NCI-H446 treated with DMSO at 0.1 percent for 48 hours (cell line): ENCODE results near the gene RAB7B.

Experiments used
- DNase-seq: peaks from one replicate; lab custom pipeline; 2025; lab: John Stamatoyannopoulos, UW

The RAB7B gene

DNA sequence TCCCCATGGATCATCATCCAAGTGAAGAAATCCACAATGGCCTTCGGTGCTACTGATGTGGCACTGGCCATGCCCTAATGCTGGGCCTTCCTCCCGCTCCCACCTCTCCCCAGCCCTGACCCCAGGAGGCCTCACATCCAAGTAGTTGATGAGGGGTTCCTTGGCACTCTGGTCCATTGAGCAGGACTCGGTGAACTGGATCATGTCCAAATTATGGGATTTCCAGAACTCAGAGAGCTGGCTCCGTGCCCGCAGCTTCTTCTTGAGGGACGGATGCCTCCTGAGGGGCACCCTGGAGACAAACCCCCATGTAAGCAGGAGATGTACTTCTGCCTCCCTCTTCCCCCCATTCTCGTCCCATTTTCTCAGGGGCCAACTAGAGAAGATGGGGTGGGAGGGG lies 19.6 kb upstream of the RAB7B start:
- DNase-seq = no peak

DNA sequence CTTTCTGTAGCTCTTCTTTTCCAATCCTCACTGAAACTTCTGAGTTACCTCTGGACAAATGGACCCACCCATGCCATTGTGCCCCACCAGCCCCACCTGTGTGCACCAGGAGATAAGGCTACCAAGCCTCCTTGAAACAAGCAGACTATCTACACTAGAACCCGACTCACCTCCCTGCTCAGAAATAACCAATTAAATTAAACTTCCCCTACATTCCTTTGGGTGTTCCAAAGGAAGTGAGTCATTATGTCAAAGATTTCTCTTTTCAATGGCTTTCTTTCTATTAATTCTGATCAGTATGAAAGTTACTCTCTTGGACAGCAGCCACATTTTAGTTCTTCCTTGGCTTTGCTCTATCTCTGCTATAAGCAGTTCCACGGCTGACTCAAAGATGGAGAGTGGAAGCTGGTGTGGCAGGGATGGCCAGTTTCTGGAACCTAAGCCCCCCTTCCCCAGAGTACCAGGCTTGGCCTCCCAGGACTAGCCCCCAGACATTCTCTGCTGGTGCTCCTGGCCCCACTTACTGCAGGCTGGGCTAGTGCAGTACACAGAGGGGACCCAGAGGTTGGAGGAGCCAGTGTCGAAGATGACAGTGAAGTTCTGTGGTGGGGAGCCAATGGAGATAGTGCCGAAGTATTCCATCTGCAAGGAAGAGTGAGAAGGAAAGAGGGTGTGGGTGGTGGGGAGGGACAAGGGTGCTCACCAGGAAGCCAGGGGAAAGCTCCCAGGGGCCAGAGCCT lies 18.6 kb upstream of the RAB7B start:
- no peak for DNase-seq

DNA sequence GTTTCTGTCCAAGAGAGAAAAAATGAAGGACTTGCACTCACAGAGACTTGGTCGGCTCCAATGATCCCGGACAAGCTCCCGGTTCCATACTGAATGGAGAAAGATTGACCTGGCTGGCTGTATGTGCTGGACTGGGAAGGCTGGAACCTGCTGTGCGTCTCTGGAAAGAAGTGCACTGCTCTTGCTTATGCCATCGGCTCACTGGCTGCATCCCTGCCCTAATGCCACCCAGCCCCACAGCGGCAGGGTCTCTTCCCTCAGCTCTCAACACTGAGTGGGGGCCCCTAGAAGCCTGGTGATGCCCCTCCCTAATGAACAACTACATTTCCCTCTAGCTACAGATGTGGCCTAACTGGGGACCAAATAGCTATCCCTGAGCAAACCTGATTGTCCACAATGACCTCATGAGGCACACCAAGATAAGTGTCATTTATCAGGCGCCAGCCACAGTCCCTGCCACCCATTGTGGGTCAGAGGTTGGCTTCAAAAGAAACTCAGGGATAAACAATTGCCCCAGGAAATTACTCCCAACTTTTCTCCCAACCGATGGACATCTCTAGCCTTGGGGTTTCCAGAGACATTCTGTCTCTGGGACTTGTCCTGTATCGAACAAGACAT lies 17.9 kb upstream of the RAB7B start:
- DNase-seq = no peak

- DNase-seq = no peak
These were observed 17.3 kb upstream of the RAB7B start for GRCh38 chr1:206020393-206021007.

GRCh38 chr1:206015071-206015470 lies 11.9 kb upstream of the RAB7B start:
- no peak for DNase-seq

DNA sequence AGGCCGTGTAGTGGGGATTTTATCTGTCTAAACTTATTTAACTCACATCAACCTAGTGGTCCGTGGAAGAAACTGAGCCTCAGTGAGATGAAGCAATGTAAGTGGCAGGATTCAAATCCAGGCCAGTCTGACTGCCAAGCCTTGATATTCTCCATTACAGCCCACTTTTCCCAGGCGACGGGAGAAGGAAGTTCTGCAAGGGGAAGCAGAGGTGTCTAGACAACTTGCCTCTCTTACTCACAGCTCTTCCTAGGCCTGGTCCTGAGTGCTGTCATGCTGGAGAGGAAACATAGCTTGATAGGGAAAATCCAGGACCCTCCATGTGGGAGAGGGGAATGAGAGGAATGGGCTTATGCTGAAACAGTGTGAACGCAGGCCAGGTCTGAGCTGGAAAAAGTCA lies 11.4 kb upstream of the RAB7B start:
- DNase-seq = no peak

DNA sequence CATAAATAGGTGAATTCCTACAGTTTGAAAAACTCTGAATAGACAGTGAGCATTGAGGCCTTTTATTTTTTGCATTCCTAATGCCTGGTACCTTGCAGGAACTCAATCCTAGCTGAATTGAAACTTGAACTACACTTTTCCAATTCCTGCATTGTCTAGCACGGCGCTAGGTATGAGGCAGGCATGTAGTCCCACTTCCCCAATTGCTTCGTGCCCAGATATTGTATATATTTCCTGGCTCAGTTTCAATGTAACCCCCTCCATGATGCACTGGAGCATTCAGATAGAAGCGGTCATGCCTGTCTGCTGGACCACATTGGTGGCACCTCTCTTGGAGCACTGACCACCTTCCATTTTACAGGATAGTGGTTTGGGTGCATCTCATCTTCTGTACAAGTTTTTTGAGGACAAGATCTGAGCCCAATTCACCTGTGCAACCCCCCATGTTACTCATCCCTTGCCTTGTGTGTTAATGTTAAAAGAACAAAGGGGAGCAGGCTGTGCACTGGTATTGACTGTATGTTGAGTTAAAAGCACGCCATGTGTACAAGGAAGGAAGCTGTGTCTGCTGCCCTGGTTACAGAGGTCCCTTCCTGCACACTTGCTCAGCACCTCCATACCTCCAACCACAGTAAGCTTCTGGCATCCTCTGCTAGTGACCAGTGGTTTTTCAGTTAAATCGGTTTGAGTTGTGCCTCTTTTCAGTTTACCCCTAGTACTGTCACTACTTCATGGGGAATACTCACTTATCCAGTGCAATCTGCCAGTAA lies 10.0 kb upstream of the RAB7B start:
- no peak for DNase-seq

GRCh38 chr1:206012086-206012859 lies 9.1 kb upstream of the RAB7B start:
- no peak for DNase-seq

- DNase-seq = no peak
These were observed 7.9 kb upstream of the RAB7B start for GRCh38 chr1:206011057-206011456.

GRCh38 chr1:206010060-206010459 lies 6.9 kb upstream of the RAB7B start:
- no peak for DNase-seq

- DNase-seq = no peak
These were observed 3.8 kb upstream of the RAB7B start for GRCh38 chr1:206006946-206007345.

DNA sequence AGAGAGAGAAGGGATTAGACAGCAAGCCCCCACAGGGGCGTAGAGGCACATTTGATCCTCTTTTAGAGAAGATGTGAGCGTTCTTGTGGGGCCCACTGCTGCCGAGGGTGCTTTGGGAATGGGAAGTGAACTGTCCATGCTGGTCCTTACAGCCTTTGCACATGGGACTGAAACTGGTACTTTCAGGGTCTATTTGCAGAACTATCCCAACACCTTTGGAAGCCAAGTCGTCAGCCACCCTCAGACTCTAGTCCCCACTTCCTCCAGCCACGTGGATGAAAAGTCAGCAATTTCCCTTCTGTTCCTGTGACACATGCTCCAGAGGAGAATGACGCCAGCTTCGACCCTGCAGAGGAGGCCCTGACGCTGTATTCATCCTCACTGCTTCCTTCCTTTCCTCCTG lies 2.6 kb upstream of the RAB7B start:
- DNase-seq = no peak

DNA sequence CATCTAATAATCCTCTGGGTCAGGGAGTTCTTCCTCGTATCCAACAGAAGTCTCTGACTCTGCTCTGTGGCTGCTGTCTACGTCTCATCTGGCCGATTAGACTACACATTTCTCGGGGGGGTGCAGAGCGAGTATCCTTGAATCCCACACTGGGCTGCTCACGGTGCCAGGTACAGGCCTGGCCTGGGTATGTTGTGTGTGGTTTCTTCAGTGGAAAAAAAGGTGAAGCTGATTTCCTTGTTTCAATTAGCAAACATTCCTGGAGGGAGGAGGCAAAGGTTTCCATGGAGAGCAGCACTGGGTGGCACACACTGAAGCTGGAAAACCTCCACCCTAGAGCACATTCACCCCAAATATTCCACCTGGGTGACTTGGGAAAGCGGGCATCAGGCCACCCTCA lies 2.0 kb upstream of the RAB7B start:
- DNase-seq = no peak

DNA sequence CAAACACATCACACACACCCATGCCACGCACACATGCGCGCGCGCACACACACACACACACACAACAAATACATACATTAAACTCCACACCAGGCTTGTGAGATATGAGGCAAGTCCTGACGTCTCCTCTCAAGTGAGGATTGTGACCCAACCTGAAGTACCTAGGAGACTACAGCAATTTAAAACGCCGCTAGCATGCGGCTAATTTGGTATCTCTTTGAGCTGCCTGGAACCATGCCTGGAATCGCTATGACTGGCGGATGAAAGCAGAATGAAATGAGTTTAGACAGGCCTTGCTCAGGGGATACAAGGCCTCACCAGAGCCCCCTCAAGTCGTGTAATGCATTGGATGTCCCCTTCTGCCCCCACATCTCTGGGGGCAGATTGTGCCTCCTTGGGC lies 1.6 kb upstream of the RAB7B start:
- no peak for DNase-seq

- no peak for DNase-seq
These were observed 932 bp upstream of the RAB7B start for GRCh38 chr1:206003854-206004800.

DNA sequence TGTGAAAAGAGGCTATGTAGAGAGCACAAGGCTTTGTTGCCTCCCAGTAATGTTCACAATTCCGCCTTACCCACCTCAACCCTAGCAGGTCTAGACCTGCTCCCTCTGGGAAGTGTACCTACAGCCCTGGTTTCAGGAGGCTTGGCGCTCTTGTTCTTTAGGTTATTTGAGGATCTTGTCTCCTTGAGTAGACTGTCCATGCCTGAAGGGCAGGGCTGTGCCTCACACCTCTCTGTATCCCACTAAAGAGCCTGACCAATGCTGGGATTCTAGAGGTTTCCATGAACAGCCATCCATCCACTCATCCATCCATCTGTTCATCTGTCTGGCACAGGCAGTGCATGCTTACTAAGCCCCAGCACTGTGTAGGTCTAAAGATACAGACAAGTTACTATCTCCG lies 1.0 kb downstream of the RAB7B start:
- no peak for DNase-seq

GRCh38 chr1:206001476-206001888 lies 1.7 kb downstream of the RAB7B start:
- no peak for DNase-seq

GRCh38 chr1:206000641-206001339 lies 2.4 kb downstream of the RAB7B start:
- DNase-seq = no peak

GRCh38 chr1:205998457-205999241 lies 4.5 kb downstream of the RAB7B start:
- no peak for DNase-seq
